HFFc6 (cell line): ENCODE data around the gene TMEM86A. TPM values are rescaled to one million over a fixed set of nuclear protein-coding genes. Genes with fewer than 3 reads are reported as not detected.

Experiments
- DNase-seq: peaks from one replicate; pipeline ENCODE4 v3.0.0-alpha.2; 2018
- H3K27ac Mint-ChIP-seq: 2 replicates; pipeline ENCODE4 v1.8.0; 2020; ENCODE audit warnings: mild to moderate bottlenecking, mixed read lengths
- H3K27me3 Mint-ChIP-seq: 2 replicates; pipeline ENCODE4 v1.8.0; 2021; ENCODE audit warnings: mild to moderate bottlenecking, moderate library complexity, mixed read lengths; ENCODE audit not compliant: insufficient read depth
- H3K36me3 Mint-ChIP-seq: 2 replicates; pipeline ENCODE4 v1.8.0; 2021; ENCODE audit warnings: low read depth, mixed read lengths
- H3K4me1 Mint-ChIP-seq: 2 replicates; pipeline ENCODE4 v1.8.0; 2020; ENCODE audit warnings: low read depth, mixed read lengths
- H3K4me3 Mint-ChIP-seq: 2 replicates; pipeline ENCODE4 v1.8.0; 2020; ENCODE audit warnings: mild to moderate bottlenecking, moderate library complexity, mixed read lengths
- H3K9me3 Mint-ChIP-seq: 2 replicates; pipeline ENCODE4 v1.8.0; 2020; ENCODE audit warnings: mild to moderate bottlenecking, mixed read lengths
- CTCF ChIP-seq: fragments of 200-600 bp; sonication (generic); IDR thresholded peaks from 2 replicates; pipeline ENCODE4 v1.5.0; 2021; ENCODE audit warnings: antibody characterized with exemption, mild to moderate bottlenecking
- total RNA-seq, 6 experiments: library from RNA; stranded (reverse); fragmentation: NEBNext Ultra II Directional; extraction: Animal tissue kit (Norgen Biotek cat#: 25700); gene quantifications; 2 replicates in 1 of 6; 3 replicates in 5 of 6; pipeline ENCODE4 v1.2.3, GENCODE V29; 2021

TMEM86A gene
- total RNA-seq, 6 experiments from 2014 or later = 0.23 to 0.61 (median 0.41) TPM

GRCh38 chr11:18696638-18697225 lies 1.8 kb upstream of the TMEM86A start:
- H3K4me3 Mint-ChIP-seq = no peak overlapping the region
- no peaks in the 10 kb centered on the region for H3K36me3 Mint-ChIP-seq
- no peak overlapping the region for H3K27ac Mint-ChIP-seq
- peaks cover 20% of the 10 kb centered on the region for H3K4me1 Mint-ChIP-seq
- H3K27me3 Mint-ChIP-seq = peaks cover 10% of the 10 kb centered on the region
- H3K9me3 Mint-ChIP-seq = no peaks in the 10 kb centered on the region
- TF ChIP-seq CTCF = no peak
- DNase-seq = peak; percentile 76

GRCh38 chr11:18697576-18697975 lies 1.0 kb upstream of the TMEM86A start:
- Mint-ChIP-seq H3K27me3 (peaks cover 14% of the 10 kb centered on the region), H3K4me3 (no peak overlapping the region), H3K9me3 (no peaks in the 10 kb centered on the region), H3K4me1 (peaks cover 20% of the 10 kb centered on the region), H3K27ac (no peak overlapping the region), H3K36me3 (no peaks in the 10 kb centered on the region)
- TF ChIP-seq CTCF = no peak
- DNase-seq = no peak

- H3K9me3 Mint-ChIP-seq = no peaks in the 10 kb centered on the region
- no peak overlapping the region for H3K27ac Mint-ChIP-seq
- peaks cover 23% of the 10 kb centered on the region for H3K27me3 Mint-ChIP-seq
- DNase-seq = no peak
- no peak for TF ChIP-seq CTCF
- peaks cover 20% of the 10 kb centered on the region for H3K4me1 Mint-ChIP-seq
- H3K36me3 Mint-ChIP-seq = no peaks in the 10 kb centered on the region
- peak overlapping the region; percentile 79 for H3K4me3 Mint-ChIP-seq
Observed at GRCh38 chr11:18699269-18699596, 654 bp downstream of the TMEM86A start.

GRCh38 chr11:18699848-18700261 lies 1.3 kb downstream of the TMEM86A start:
- Mint-ChIP-seq H3K27me3 (peaks cover 24% of the 10 kb centered on the region), H3K4me3 (peak overlapping the region; percentile 79), H3K9me3 (no peaks in the 10 kb centered on the region), H3K4me1 (peaks cover 20% of the 10 kb centered on the region), H3K27ac (no peak overlapping the region), H3K36me3 (no peaks in the 10 kb centered on the region)
- TF ChIP-seq CTCF = no peak
- DNase-seq = no peak

GRCh38 chr11:18700375-18700774 lies 1.8 kb downstream of the TMEM86A start:
- Mint-ChIP-seq H3K27me3 (peaks cover 29% of the 10 kb centered on the region), H3K4me1 (peaks cover 20% of the 10 kb centered on the region), H3K27ac (no peak overlapping the region), H3K36me3 (no peaks in the 10 kb centered on the region), H3K9me3 (no peaks in the 10 kb centered on the region), H3K4me3 (no peak overlapping the region)
- TF ChIP-seq CTCF = no peak
- no peak for DNase-seq

GRCh38 chr11:18700872-18701271 lies 2.3 kb downstream of the TMEM86A start:
- H3K27ac Mint-ChIP-seq = no peak overlapping the region
- no peak for TF ChIP-seq CTCF
- no peak for DNase-seq

More at GRCh38 chr11:18700872-18701271, 2.3 kb downstream of the TMEM86A start:
- peaks cover 32% of the 10 kb centered on the region for H3K27me3 Mint-ChIP-seq
- H3K36me3 Mint-ChIP-seq = no peaks in the 10 kb centered on the region
- no peaks in the 10 kb centered on the region for H3K9me3 Mint-ChIP-seq
- H3K4me1 Mint-ChIP-seq = peaks cover 20% of the 10 kb centered on the region
- H3K4me3 Mint-ChIP-seq = no peak overlapping the region
